ENCODE data around the gene STK25.

STK25 gene

GRCh38 chr2:241508240-241509154 is at the start of gene STK25:
STK25 (minus strand) TSS chr2:241508584; CDS start chr2:241508035, 549 bp downstream.
- TF ChIP-seq CTCF (IDR thresholded peaks at IDR 0.05; ENCODE audit: low read depth, low read length, missing control alignments), result no peak
- peak within 1 kb of the TSS; percentile 91 for H3K4me3 ChIP-seq (ENCODE audit: low read depth, low read length)
- peak; percentile 92 for DNase-seq (ENCODE audit: low read depth)

- no peak for TF ChIP-seq CTCF (IDR thresholded peaks at IDR 0.05; ENCODE audit: low read depth, low read length, missing control alignments)
- H3K4me3 ChIP-seq (ENCODE audit: low read depth, low read length), result no peak overlapping the region
- no peak for DNase-seq (ENCODE audit: low read depth)
Observed at GRCh38 chr2:241556746-241557145, 48.4 kb upstream of the STK25 start.

- DNase-seq (ENCODE audit: low read depth), result no peak
- no peak overlapping the region for H3K4me3 ChIP-seq (ENCODE audit: low read depth, low read length)
- no peak for TF ChIP-seq CTCF (IDR thresholded peaks at IDR 0.05; ENCODE audit: low read depth, low read length, missing control alignments)
Observed at GRCh38 chr2:241555711-241556110, 47.3 kb upstream of the STK25 start.

- no peak for DNase-seq (ENCODE audit: low read depth)
- no peak overlapping the region for H3K4me3 ChIP-seq (ENCODE audit: low read depth, low read length)
- no peak for TF ChIP-seq CTCF (IDR thresholded peaks at IDR 0.05; ENCODE audit: low read depth, low read length, missing control alignments)
Observed at GRCh38 chr2:241554610-241555322, 46.4 kb upstream of the STK25 start.

- no peak overlapping the region for H3K4me3 ChIP-seq (ENCODE audit: low read depth, low read length)
- DNase-seq (ENCODE audit: low read depth), result no peak
- no peak for TF ChIP-seq CTCF (IDR thresholded peaks at IDR 0.05; ENCODE audit: low read depth, low read length, missing control alignments)
Observed at GRCh38 chr2:241553981-241554380, 45.6 kb upstream of the STK25 start.

GRCh38 chr2:241553512-241553830 is 45.1 kb upstream of the STK25 start:
- H3K4me3 ChIP-seq (ENCODE audit: low read depth, low read length), result no peak overlapping the region
- TF ChIP-seq CTCF (IDR thresholded peaks at IDR 0.05; ENCODE audit: low read depth, low read length, missing control alignments), result no peak
- DNase-seq (ENCODE audit: low read depth), result no peak
